ENCODE results near the gene OVAAL.

Gene OVAAL

GRCh38 chr1:180571832-180572636, 13.3 kb downstream of the OVAAL start:
- Mint-ChIP-seq H3K9me3 (peaks cover 6% of the 10 kb centered on the region), H3K27ac (peak overlapping the region; percentile 82), H3K36me3 (ENCODE audit: low read depth) (no peaks in the 10 kb centered on the region), H3K4me1 (peaks cover 27% of the 10 kb centered on the region), H3K27me3 (peaks cover 17% of the 10 kb centered on the region), H3K4me3 (no peak overlapping the region)
- peak; percentile 96 for ATAC-seq
- peak; percentile 23 for DNase-seq

DNA sequence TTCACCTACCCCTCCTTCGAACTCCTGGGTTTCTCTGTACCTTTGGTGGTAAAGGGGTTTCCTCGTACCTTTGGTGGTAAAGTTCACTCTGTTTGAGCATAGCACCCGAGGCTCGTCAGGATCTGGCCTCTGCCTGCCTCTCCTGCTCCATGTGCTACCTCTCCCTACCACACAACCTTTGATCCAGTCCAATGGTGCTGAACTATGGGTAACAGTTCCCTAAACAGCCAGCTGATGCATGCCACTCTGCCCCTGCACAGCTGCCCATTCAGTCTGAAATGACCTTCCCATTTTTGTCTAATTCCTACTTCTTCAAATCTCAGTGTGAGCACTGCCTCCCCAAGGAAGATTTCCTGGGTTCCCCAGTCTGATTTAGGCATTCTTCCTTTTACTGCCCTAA, 14.0 kb downstream of the OVAAL start:
- Mint-ChIP-seq H3K27me3 (peaks cover 15% of the 10 kb centered on the region), H3K9me3 (peaks cover 6% of the 10 kb centered on the region), H3K4me1 (peaks cover 27% of the 10 kb centered on the region), H3K27ac (peak overlapping the region; percentile 82), H3K36me3 (ENCODE audit: low read depth) (no peaks in the 10 kb centered on the region), H3K4me3 (no peak overlapping the region)
- ATAC-seq (no peak), DNase-seq (no peak)

- Mint-ChIP-seq H3K4me3 (no peak overlapping the region), H3K4me1 (peaks cover 27% of the 10 kb centered on the region), H3K9me3 (peaks cover 6% of the 10 kb centered on the region), H3K27me3 (peaks cover 15% of the 10 kb centered on the region), H3K27ac (no peak overlapping the region), H3K36me3 (ENCODE audit: low read depth) (no peaks in the 10 kb centered on the region)
- ATAC-seq (no peak), DNase-seq (no peak)
Observed at GRCh38 chr1:180574031-180574713, 15.4 kb downstream of the OVAAL start.

DNA sequence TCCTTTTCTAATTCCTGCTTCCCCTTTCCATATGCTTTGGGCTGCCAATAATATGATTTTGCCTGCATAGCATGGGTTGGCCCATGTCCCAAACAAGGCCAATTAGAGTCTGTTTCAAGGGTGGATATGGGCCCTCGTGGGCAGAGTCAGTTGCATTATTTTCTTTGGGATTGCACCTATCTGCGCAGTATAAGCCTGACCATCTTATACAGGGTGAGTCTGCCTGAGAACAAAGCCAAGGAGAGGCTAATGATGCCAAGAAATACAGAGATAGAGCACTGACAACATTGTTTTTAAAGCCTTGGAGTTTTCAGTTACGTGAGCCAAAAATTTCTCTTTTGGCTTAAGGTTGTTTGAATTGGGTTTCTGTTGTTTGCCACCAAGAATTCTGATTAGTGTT, 18.6 kb downstream of the OVAAL start:
- no peaks in the 10 kb centered on the region for H3K9me3 Mint-ChIP-seq
- no peak overlapping the region for H3K4me3 Mint-ChIP-seq
- no peaks in the 10 kb centered on the region for H3K36me3 Mint-ChIP-seq (ENCODE audit: low read depth)
- peaks cover 7% of the 10 kb centered on the region for H3K27me3 Mint-ChIP-seq
- ATAC-seq (no peak), DNase-seq (no peak)
- H3K27ac Mint-ChIP-seq: no peak overlapping the region
- H3K4me1 Mint-ChIP-seq: peaks cover 11% of the 10 kb centered on the region

- DNase-seq: no peak
- no peak overlapping the region for H3K27ac Mint-ChIP-seq
- no peaks in the 10 kb centered on the region for H3K9me3 Mint-ChIP-seq
- H3K36me3 Mint-ChIP-seq (ENCODE audit: low read depth): no peaks in the 10 kb centered on the region
- ATAC-seq: no peak
- H3K4me3 Mint-ChIP-seq: no peak overlapping the region
- H3K4me1 Mint-ChIP-seq: peaks cover 8% of the 10 kb centered on the region
- H3K27me3 Mint-ChIP-seq: no peaks in the 10 kb centered on the region
Observed at GRCh38 chr1:180579961-180580611, 21.3 kb downstream of the OVAAL start.

GRCh38 chr1:180581635-180582039, 22.9 kb downstream of the OVAAL start:
- Mint-ChIP-seq H3K4me1 (peaks cover 20% of the 10 kb centered on the region), H3K27me3 (no peaks in the 10 kb centered on the region), H3K36me3 (ENCODE audit: low read depth) (no peaks in the 10 kb centered on the region), H3K4me3 (no peak overlapping the region), H3K9me3 (no peaks in the 10 kb centered on the region), H3K27ac (no peak overlapping the region)
- DNase-seq (no peak), ATAC-seq (no peak)

DNA sequence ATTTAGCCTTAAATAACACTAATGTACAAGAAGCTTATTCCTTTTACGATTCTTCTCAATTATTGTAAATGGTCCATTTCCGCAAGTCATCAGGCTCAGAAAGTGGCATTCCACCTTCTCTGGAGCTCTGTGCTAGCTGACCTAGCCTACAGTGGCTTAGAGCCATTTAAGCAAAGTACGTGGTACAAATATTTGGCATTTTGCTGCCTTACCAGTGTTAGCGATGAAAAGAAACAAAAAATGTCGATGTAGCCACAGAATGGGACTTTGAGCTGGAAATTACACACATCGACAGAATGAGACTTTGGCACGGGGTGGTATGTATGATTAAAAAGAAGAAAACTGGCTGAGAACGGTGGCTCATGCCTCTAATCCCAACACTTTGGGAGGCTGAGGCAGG, 26.1 kb downstream of the OVAAL start:
- peaks cover 13% of the 10 kb centered on the region for H3K9me3 Mint-ChIP-seq
- H3K27ac Mint-ChIP-seq: peak overlapping the region; percentile 75
- H3K27me3 Mint-ChIP-seq: no peaks in the 10 kb centered on the region
- peaks cover 20% of the 10 kb centered on the region for H3K4me1 Mint-ChIP-seq
- H3K36me3 Mint-ChIP-seq (ENCODE audit: low read depth): no peaks in the 10 kb centered on the region
- ATAC-seq (no peak), DNase-seq (no peak)
- H3K4me3 Mint-ChIP-seq: no peak overlapping the region

DNA sequence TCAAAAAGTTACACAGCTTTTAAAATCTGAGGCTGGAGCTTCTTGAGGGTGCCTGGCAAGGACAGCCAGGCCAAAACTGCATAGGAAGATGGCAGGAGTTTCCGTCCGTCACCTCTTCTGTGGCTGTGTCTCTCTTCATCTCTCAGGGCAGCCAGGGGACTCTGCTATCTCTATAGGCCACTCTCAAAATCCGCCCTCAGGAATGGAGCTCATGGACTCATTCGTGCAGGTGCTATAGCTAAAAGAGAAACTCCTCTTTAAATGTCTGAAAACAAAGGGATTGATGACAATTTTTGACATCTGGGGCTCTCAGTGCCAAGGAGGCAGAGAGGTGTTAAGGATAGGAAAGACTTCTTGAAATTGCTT, 27.2 kb downstream of the OVAAL start:
- Mint-ChIP-seq H3K27me3 (no peaks in the 10 kb centered on the region), H3K9me3 (peaks cover 13% of the 10 kb centered on the region), H3K27ac (peak overlapping the region; percentile 75), H3K4me3 (no peak overlapping the region), H3K4me1 (peaks cover 18% of the 10 kb centered on the region), H3K36me3 (ENCODE audit: low read depth) (no peaks in the 10 kb centered on the region)
- ATAC-seq (no peak), DNase-seq (no peak)

GRCh38 chr1:180586671-180587155, 27.9 kb downstream of the OVAAL start:
- Mint-ChIP-seq H3K27ac (no peak overlapping the region), H3K4me3 (no peak overlapping the region), H3K27me3 (no peaks in the 10 kb centered on the region), H3K4me1 (peaks cover 18% of the 10 kb centered on the region), H3K9me3 (peaks cover 13% of the 10 kb centered on the region), H3K36me3 (ENCODE audit: low read depth) (no peaks in the 10 kb centered on the region)
- ATAC-seq (no peak), DNase-seq (no peak)

DNA sequence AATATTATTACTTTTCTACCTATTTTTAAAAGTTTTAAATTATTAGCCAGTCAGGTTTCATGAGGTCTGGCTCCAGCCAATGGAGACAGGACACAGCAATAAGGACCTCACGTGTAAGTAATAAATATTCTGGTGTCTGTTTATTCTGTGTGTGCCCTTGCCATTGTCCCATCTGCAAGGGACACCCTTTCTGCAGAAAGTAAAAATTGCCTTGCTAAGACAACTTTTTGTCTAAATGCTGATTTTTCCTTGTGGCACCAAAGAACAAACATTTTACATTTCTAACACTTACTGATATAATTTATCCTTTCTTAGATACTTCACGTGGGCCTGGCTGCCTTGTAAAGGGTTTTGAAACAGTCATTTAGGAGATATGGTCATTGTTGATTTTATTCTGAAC, 29.4 kb downstream of the OVAAL start:
- DNase-seq (no peak), ATAC-seq (no peak)
- H3K4me1 Mint-ChIP-seq: peaks cover 18% of the 10 kb centered on the region
- no peaks in the 10 kb centered on the region for H3K36me3 Mint-ChIP-seq (ENCODE audit: low read depth)
- no peak overlapping the region for H3K27ac Mint-ChIP-seq
- H3K9me3 Mint-ChIP-seq: peaks cover 13% of the 10 kb centered on the region
- H3K27me3 Mint-ChIP-seq: no peaks in the 10 kb centered on the region
- no peak overlapping the region for H3K4me3 Mint-ChIP-seq

DNA sequence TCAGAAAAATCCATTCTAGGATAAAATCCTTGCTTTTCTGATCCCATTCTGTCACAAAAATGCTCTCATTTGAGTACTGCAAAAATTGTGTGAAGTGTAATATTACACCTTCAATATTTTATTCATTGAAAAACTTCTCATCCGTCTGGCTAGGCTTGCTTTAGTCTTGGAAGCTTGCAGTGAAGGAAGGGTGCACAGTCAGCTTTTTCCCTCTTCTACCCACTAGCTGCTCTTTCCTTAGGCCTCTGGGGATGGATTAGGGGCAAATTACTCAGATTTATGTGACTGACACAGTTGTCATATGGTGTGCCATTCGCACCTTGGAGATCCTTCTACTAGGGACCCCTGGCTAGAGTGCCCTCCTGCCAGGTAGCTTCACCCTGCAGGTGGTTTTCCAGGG, 32.1 kb downstream of the OVAAL start:
- no peak for ATAC-seq

DNA sequence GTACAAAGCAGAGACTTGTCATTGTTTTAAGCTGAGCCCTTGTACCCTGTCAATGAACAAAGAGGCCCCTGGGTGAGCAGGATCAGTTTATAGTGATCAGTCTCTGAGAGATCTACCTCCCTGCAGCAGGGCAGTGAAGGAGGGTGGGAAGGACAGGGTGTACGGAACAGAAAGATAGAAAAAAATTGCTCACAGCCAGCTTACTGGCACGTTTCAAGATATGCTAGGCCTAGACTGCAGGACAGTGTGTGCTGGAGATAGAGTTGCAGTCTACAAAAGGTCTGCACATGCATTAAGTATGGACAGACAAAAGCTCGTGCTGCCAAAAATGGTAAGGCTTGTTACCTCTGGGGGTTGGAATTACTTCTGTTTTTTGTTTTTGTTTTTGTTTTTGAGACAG, 34.6 kb downstream of the OVAAL start:
- no peak overlapping the region for H3K4me3 Mint-ChIP-seq
- no peak overlapping the region for H3K27ac Mint-ChIP-seq
- no peak for DNase-seq
- H3K9me3 Mint-ChIP-seq: peaks cover 2% of the 10 kb centered on the region
- no peak for ATAC-seq
- H3K4me1 Mint-ChIP-seq: no peaks in the 10 kb centered on the region
- peaks cover 4% of the 10 kb centered on the region for H3K27me3 Mint-ChIP-seq
- no peaks in the 10 kb centered on the region for H3K36me3 Mint-ChIP-seq (ENCODE audit: low read depth)

More for the DNA sequence above, 32.1 kb downstream of the OVAAL start:
- Mint-ChIP-seq H3K36me3 (ENCODE audit: low read depth) (no peaks in the 10 kb centered on the region), H3K9me3 (peaks cover 13% of the 10 kb centered on the region), H3K4me3 (no peak overlapping the region), H3K4me1 (peaks cover 4% of the 10 kb centered on the region), H3K27ac (no peak overlapping the region), H3K27me3 (peaks cover 4% of the 10 kb centered on the region)
- DNase-seq: no peak

DNA sequence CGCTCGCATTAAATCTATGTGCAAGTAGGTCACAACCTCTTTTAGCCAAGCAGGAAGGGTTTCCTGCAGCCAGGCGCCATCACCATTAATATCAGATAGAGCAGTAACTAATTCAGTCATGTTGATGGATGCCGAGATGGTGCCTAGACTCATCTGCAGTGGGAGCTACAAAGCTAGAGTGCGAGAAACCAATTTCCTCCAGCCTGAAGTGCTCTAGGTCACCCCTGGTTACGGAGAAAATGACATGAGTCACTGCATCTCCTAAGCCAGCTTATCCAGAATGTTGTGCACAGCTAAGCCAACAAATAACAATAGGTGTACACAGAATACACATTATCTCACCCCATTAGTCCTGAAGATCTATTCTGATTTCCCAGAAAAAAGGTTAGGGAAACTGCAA, 36.0 kb downstream of the OVAAL start:
- no peak overlapping the region for H3K4me3 Mint-ChIP-seq
- no peaks in the 10 kb centered on the region for H3K36me3 Mint-ChIP-seq (ENCODE audit: low read depth)
- DNase-seq (no peak), ATAC-seq (no peak)
- no peak overlapping the region for H3K27ac Mint-ChIP-seq
- no peaks in the 10 kb centered on the region for H3K4me1 Mint-ChIP-seq
- no peaks in the 10 kb centered on the region for H3K9me3 Mint-ChIP-seq
- H3K27me3 Mint-ChIP-seq: peaks cover 4% of the 10 kb centered on the region

- DNase-seq (no peak), ATAC-seq (no peak)
- Mint-ChIP-seq H3K36me3 (ENCODE audit: low read depth) (no peaks in the 10 kb centered on the region), H3K4me3 (no peak overlapping the region), H3K27ac (no peak overlapping the region), H3K9me3 (no peaks in the 10 kb centered on the region), H3K4me1 (no peaks in the 10 kb centered on the region), H3K27me3 (peaks cover 4% of the 10 kb centered on the region)
Observed at GRCh38 chr1:180595966-180596365, 37.2 kb downstream of the OVAAL start.

DNA sequence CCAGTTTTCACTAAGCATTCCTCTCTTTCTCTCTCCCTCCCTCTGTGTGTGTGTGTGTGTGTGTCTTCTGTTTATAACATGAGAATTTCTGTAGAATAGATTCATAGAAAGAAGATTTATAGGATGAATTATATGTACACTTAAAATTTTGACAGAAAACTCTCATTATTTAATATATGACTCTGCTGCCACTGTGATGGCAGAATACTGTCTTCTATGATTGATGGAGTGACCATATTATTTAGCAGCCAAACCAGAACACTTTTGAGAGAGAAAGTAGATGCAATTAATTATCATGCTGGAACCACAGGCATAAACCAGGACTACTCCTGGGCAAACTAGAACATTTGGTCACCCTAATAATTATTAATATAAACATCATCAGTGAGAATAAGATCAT, 38.8 kb downstream of the OVAAL start:
- no peaks in the 10 kb centered on the region for H3K36me3 Mint-ChIP-seq (ENCODE audit: low read depth)
- H3K4me1 Mint-ChIP-seq: no peaks in the 10 kb centered on the region
- DNase-seq (no peak), ATAC-seq (no peak)
- no peak overlapping the region for H3K4me3 Mint-ChIP-seq
- H3K27me3 Mint-ChIP-seq: peaks cover 4% of the 10 kb centered on the region
- H3K9me3 Mint-ChIP-seq: no peaks in the 10 kb centered on the region
- H3K27ac Mint-ChIP-seq: no peak overlapping the region
